PC-3 (cell line): ENCODE data around the gene ADRA2B.

Experiments used
- EZH2 ChIP-seq: fragments of 300-600 bp; sonication (generic); IDR thresholded peaks from one replicate; pipeline ENCODE4 v1.6.1; 2017; ENCODE audit warnings: antibody characterized with exemption, mild to moderate bottlenecking, low read length; ENCODE audit not compliant: unreplicated experiment
- EZH2phosphoT487 ChIP-seq: fragments of 300-600 bp; sonication (generic); IDR thresholded peaks from 2 replicates; pipeline ENCODE4 v1.6.1; 2018; ENCODE audit warnings: mild to moderate bottlenecking, antibody characterized with exemption, low read length, borderline replicate concordance
- TF ChIP-seq, protein P1 (sequence below): fragments of 300-600 bp; sonication (generic); conservative IDR thresholded peaks from 2 replicates; pipeline ENCODE4 v1.5.1; 2017; ENCODE audit warnings: antibody characterized with exemption, low read depth, mild to moderate bottlenecking, low read length

DNA sequence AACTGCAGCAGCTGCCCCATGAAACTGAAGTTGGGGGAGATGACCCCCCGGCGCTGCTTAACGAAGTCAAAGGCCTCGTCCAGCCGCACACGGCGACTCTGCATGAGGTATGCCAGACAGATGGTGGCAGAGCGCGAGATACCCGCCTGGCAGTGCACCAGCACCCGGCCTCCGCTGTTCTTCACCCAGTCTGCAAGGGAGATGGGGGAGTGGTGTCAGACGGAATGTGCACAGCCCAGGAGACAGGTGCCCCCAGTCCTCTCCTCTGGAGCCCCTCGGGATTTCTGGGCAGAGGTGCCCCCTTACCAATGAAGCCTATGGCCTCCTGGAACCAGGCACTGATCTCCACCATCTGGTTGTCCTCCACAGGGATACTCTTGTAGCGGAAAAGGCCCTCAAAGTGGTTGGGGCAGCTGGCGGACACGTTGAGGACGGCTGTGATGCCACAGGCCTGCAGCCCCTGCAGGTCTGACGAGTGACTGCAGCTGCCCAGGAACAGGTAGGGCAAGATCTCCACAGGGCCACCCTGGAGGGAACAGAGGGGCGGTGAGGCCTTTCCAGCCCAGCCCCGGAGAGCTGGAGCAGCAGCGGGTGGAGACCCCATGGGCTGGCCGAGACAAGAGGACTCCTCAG is 27.6 kb upstream of the ADRA2B start:
- TF ChIP-seq, protein P1, sequence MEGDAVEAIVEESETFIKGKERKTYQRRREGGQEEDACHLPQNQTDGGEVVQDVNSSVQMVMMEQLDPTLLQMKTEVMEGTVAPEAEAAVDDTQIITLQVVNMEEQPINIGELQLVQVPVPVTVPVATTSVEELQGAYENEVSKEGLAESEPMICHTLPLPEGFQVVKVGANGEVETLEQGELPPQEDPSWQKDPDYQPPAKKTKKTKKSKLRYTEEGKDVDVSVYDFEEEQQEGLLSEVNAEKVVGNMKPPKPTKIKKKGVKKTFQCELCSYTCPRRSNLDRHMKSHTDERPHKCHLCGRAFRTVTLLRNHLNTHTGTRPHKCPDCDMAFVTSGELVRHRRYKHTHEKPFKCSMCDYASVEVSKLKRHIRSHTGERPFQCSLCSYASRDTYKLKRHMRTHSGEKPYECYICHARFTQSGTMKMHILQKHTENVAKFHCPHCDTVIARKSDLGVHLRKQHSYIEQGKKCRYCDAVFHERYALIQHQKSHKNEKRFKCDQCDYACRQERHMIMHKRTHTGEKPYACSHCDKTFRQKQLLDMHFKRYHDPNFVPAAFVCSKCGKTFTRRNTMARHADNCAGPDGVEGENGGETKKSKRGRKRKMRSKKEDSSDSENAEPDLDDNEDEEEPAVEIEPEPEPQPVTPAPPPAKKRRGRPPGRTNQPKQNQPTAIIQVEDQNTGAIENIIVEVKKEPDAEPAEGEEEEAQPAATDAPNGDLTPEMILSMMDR = peak; percentile 40; the same call in 1 of the 2 replicates
- TF ChIP-seq EZH2phosphoT487 (no peak), EZH2 (no peak)
